Activated naive CD8-positive, alpha-beta T cell treated with anti-CD3 and anti-CD28 coated beads, Interleukin-2, amount 10 ng/mL, durations not matched to agents 7 days and 5 days (primary cell): ENCODE data around the gene ARHGAP30. TPM values are rescaled to one million over a fixed set of nuclear protein-coding genes. Genes with fewer than 3 reads are reported as not detected.
"Not testable (repeated sequence)": the region's sequence is repeated elsewhere in the genome, so short reads cannot be mapped to it uniquely, and the experiment has no call there.

Source experiments
- ATAC-seq: fragments of 150-1000 bp; cut with Tn5 transposase; one replicate; pipeline ENCODE4 v1.10.0; 2021; ENCODE audit warnings: low read depth, moderate library complexity
- POLR2A ChIA-PET: fragments of 350-600 bp; sonication (Branson Sonifier 250); formaldehyde crosslinking; loops from one replicate; lab custom pipeline; 2021; ENCODE audit warnings: antibody characterized with exemption; lab: Charles Lee
- DNase-seq: peaks from one replicate; pipeline ENCODE4 v3.0.0; 2021
- H3K27ac Mint-ChIP-seq: one replicate; pipeline ENCODE4 v1.8.0; 2022; ENCODE audit warnings: mild to moderate bottlenecking, mixed read lengths
- H3K27me3 Mint-ChIP-seq: one replicate; pipeline ENCODE4 v1.8.0; 2022; ENCODE audit warnings: mild to moderate bottlenecking, moderate library complexity, mixed read lengths
- H3K36me3 Mint-ChIP-seq: one replicate; pipeline ENCODE4 v1.8.0; 2021; ENCODE audit warnings: mild to moderate bottlenecking, mixed read lengths
- H3K4me1 Mint-ChIP-seq: one replicate; pipeline ENCODE4 v1.8.0; 2021; ENCODE audit warnings: mixed read lengths
- H3K4me3 Mint-ChIP-seq: one replicate; pipeline ENCODE4 v1.8.0; 2022; ENCODE audit warnings: mild to moderate bottlenecking, moderate library complexity, mixed read lengths
- H3K9me3 Mint-ChIP-seq: one replicate; pipeline ENCODE4 v1.8.0; 2021; ENCODE audit warnings: mixed read lengths
- total RNA-seq, 2 experiments: library from RNA; stranded (reverse); gene quantifications; one replicate each; pipeline ENCODE4 v1.2.3, GENCODE V29; 2021

ARHGAP30 gene
- total RNA-seq, 2 experiments from 2014 or later, result 260 to 273 TPM

GRCh38 chr1:161020509-161021164 lies 49.1 kb downstream of the ARHGAP30 start, which contains the start of gene F11R:
TSS of gene F11R (minus strand) at chr1:161021152. CDS start at chr1:161021073, 79 bp downstream.
- no peaks in the 10 kb centered on the region for H3K27me3 Mint-ChIP-seq
- H3K4me1 Mint-ChIP-seq, result peaks cover 29% of the 10 kb centered on the region
- H3K9me3 Mint-ChIP-seq, result no peaks in the 10 kb centered on the region
- peak within 1 kb of the TSS; percentile 79 for H3K27ac Mint-ChIP-seq
- ATAC-seq, result peak; percentile 47
- DNase-seq, result no peak
- POLR2A ChIA-PET, result interaction anchor here (0.5 to 2.6 kb wide), 14 partner anchors 10 to 758 kb away, joined by 3 to 32 read pairs (median 5); partner anchors contain the start of genes ARHGAP30, DCAF8, DEDD and KLHDC9
- peaks cover 7% of the 10 kb centered on the region for H3K36me3 Mint-ChIP-seq
- peak within 1 kb of the TSS; percentile 97 for H3K4me3 Mint-ChIP-seq

- Mint-ChIP-seq H3K27ac (peak overlapping the region; percentile 79), H3K4me1 (peaks cover 29% of the 10 kb centered on the region), H3K27me3 (no peaks in the 10 kb centered on the region), H3K9me3 (no peaks in the 10 kb centered on the region), H3K4me3 (peak overlapping the region; percentile 97), H3K36me3 (peaks cover 5% of the 10 kb centered on the region)
- POLR2A ChIA-PET, result interaction anchor here (0.5 to 2.6 kb wide), 9 partner anchors 18 to 757 kb away, joined by 3 to 32 read pairs (median 8); partner anchors contain the start of genes ARHGAP30, DCAF8, DEDD and KLHDC9
- ATAC-seq (no peak), DNase-seq (no peak)
Measured at GRCh38 chr1:161019751-161020495, 49.8 kb downstream of the ARHGAP30 start.

- H3K9me3 Mint-ChIP-seq, H3K27me3 Mint-ChIP-seq, ATAC-seq, POLR2A ChIA-PET, H3K36me3 Mint-ChIP-seq, DNase-seq: not testable (repeated sequence)
- Mint-ChIP-seq H3K27ac (peak overlapping the region; percentile 46), H3K4me3 (peak overlapping the region; percentile 97), H3K4me1 (peaks cover 30% of the 10 kb centered on the region)
Measured at GRCh38 chr1:161019111-161019660, 50.5 kb downstream of the ARHGAP30 start.

- Mint-ChIP-seq H3K36me3 (peaks cover 3% of the 10 kb centered on the region), H3K9me3 (no peaks in the 10 kb centered on the region), H3K27me3 (no peaks in the 10 kb centered on the region), H3K4me3 (no peak overlapping the region), H3K4me1 (peaks cover 34% of the 10 kb centered on the region), H3K27ac (no peak overlapping the region)
- DNase-seq, result no peak
- POLR2A ChIA-PET, result no interaction called here
- no peak for ATAC-seq
Measured at GRCh38 chr1:161018631-161018930, 51.1 kb downstream of the ARHGAP30 start.

- no peaks in the 10 kb centered on the region for H3K9me3 Mint-ChIP-seq
- DNase-seq (no peak), ATAC-seq (no peak)
- H3K27ac Mint-ChIP-seq, result no peak overlapping the region
- POLR2A ChIA-PET, result no interaction called here
- H3K4me3 Mint-ChIP-seq, result no peak overlapping the region
- no peaks in the 10 kb centered on the region for H3K27me3 Mint-ChIP-seq
- peaks cover 39% of the 10 kb centered on the region for H3K4me1 Mint-ChIP-seq
- H3K36me3 Mint-ChIP-seq, result peaks cover 3% of the 10 kb centered on the region
Measured at GRCh38 chr1:161017756-161018630, 51.7 kb downstream of the ARHGAP30 start.

GRCh38 chr1:161017181-161017580 lies 52.5 kb downstream of the ARHGAP30 start:
- H3K4me3 Mint-ChIP-seq, H3K27ac Mint-ChIP-seq, H3K27me3 Mint-ChIP-seq, DNase-seq, H3K36me3 Mint-ChIP-seq, POLR2A ChIA-PET, ATAC-seq, H3K9me3 Mint-ChIP-seq: not testable (repeated sequence)
- H3K4me1 Mint-ChIP-seq, result peaks cover 41% of the 10 kb centered on the region

GRCh38 chr1:161016683-161017082 lies 53.0 kb downstream of the ARHGAP30 start:
- H3K9me3 Mint-ChIP-seq, H3K36me3 Mint-ChIP-seq, DNase-seq, H3K27me3 Mint-ChIP-seq, H3K27ac Mint-ChIP-seq, POLR2A ChIA-PET, H3K4me3 Mint-ChIP-seq, ATAC-seq: not testable (repeated sequence)
- H3K4me1 Mint-ChIP-seq, result peaks cover 44% of the 10 kb centered on the region

GRCh38 chr1:161013488-161014230 lies 56.0 kb downstream of the ARHGAP30 start:
- Mint-ChIP-seq H3K36me3 (no peaks in the 10 kb centered on the region), H3K27ac (peak overlapping the region; percentile 87), H3K4me1 (peaks cover 26% of the 10 kb centered on the region), H3K27me3 (no peaks in the 10 kb centered on the region), H3K4me3 (peak overlapping the region; percentile 79), H3K9me3 (no peaks in the 10 kb centered on the region)
- POLR2A ChIA-PET, result interaction anchor here (0.7 to 3.4 kb wide), 14 partner anchors 12 to 375 kb away, joined by 3 to 23 read pairs (median 4); partner anchors contain the start of genes ARHGAP30, TSTD1, UFC1 and USF1
- peak; percentile 92 for ATAC-seq
- DNase-seq, result peak; percentile 66

- H3K36me3 Mint-ChIP-seq, result no peaks in the 10 kb centered on the region
- POLR2A ChIA-PET, result interaction anchor here (0.7 to 3.4 kb wide), 14 partner anchors 12 to 375 kb away, joined by 3 to 23 read pairs (median 4); partner anchors contain the start of genes ARHGAP30, TSTD1, UFC1 and USF1
- H3K4me3 Mint-ChIP-seq, result peak overlapping the region; percentile 79
- peak; percentile 10 for ATAC-seq
- peaks cover 21% of the 10 kb centered on the region for H3K4me1 Mint-ChIP-seq
- H3K27ac Mint-ChIP-seq, result peak overlapping the region; percentile 87
- DNase-seq, result no peak
- H3K27me3 Mint-ChIP-seq, result no peaks in the 10 kb centered on the region
- no peaks in the 10 kb centered on the region for H3K9me3 Mint-ChIP-seq
Measured at GRCh38 chr1:161013131-161013487, 56.6 kb downstream of the ARHGAP30 start.

- H3K4me1 Mint-ChIP-seq, result peaks cover 21% of the 10 kb centered on the region
- H3K36me3 Mint-ChIP-seq, result no peaks in the 10 kb centered on the region
- no peak overlapping the region for H3K4me3 Mint-ChIP-seq
- POLR2A ChIA-PET, result interaction anchor here (1.1 to 3.4 kb wide), 4 partner anchors 22 to 92 kb away, joined by 4 to 23 read pairs (median 4); partner anchors contain the start of genes TSTD1 and USF1
- no peak for ATAC-seq
- H3K9me3 Mint-ChIP-seq, result no peaks in the 10 kb centered on the region
- no peaks in the 10 kb centered on the region for H3K27me3 Mint-ChIP-seq
- peak overlapping the region; percentile 69 for H3K27ac Mint-ChIP-seq
- DNase-seq, result no peak
Measured at GRCh38 chr1:161012420-161012819, 57.3 kb downstream of the ARHGAP30 start.

GRCh38 chr1:161009602-161010211 lies 60.0 kb downstream of the ARHGAP30 start:
- POLR2A ChIA-PET, result interaction anchor here (1.1 kb wide), 1 partner anchor 12 kb away, joined by 4 read pairs; the partner anchor contains the start of gene F11R
- Mint-ChIP-seq H3K4me3 (no peak overlapping the region), H3K27ac (no peak overlapping the region), H3K4me1 (peaks cover 19% of the 10 kb centered on the region), H3K27me3 (no peaks in the 10 kb centered on the region), H3K9me3 (no peaks in the 10 kb centered on the region), H3K36me3 (no peaks in the 10 kb centered on the region)
- no peak for ATAC-seq
- DNase-seq, result no peak
